Measurements from ENCODE around the gene STK11IP. TPM values are rescaled to one million over a fixed set of nuclear protein-coding genes. Genes with fewer than 3 reads are reported as not detected.

STK11IP gene
- total and polyA plus RNA-seq, 2 donors (not counting 1 experiment from before 2014, with no cell fraction given) = 46.8 to 55.6 TPM

DNA sequence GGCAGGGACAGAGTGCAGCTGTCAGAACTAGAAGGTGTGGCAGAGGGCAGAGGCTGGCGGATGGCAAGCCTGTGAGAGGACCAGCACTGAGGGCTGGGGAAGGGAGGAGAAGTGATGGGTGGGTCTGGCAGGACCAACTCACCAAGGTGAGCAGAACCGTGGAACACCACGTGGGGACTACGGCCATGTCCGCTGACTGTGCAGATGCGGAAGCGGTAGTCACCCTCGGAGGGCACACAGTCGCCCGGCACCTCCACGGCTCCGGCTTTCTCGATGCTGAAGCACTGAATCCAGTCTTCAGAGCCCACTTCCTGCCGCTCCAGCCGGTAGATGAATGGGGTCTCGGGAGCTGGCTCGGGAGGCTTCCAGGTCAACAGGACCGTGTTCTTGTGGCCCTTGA is 30.5 kb upstream of the STK11IP start:
- Histone ChIP-seq H3K79me2 (ENCODE audit: control insufficient read depth, insufficient read depth, low read length) (no peaks in the 10 kb centered on the region), H2AFZ (ENCODE audit: insufficient read depth, low read depth, low read length, poor library complexity, severe bottlenecking) (no peak overlapping the region), H3K27ac (ENCODE audit: low read length in 2 of 2) (no peak overlapping the region), H3K4me1 (ENCODE audit: control insufficient read depth in 2 of 2, insufficient read depth in 2 of 2, low read length in 2 of 2) (peaks cover 4 to 12% of the 10 kb centered on the region in 2 donors), H4K20me1 (ENCODE audit: control insufficient read depth, insufficient read depth, low read length, poor library complexity, severe bottlenecking) (no peaks in the 10 kb centered on the region), H3K4me3 (ENCODE audit: control extremely low read depth in 1 of 5, extremely low read depth in 1 of 5, insufficient read depth in 1 of 5, low read depth in 2 of 5, low read length in 4 of 5) (no peak overlapping the region), H3K9me3 (ENCODE audit: control extremely low read depth in 1 of 3, control insufficient read depth in 2 of 3, insufficient read depth in 1 of 3, low read length in 2 of 3) (peaks cover 0 to 4% (median 0%) of the 10 kb centered on the region in 3 donors), H3K9ac (ENCODE audit: low read length) (no peak overlapping the region), H3K4me2 (replicated peaks; ENCODE audit: low read depth, low read length, poor library complexity, severe bottlenecking) (no peak overlapping the region), H3K27me3 (replicated peaks in 1 of 4; ENCODE audit: control extremely low read depth in 1 of 4, control insufficient read depth in 3 of 4, insufficient read depth in 4 of 4, low read length in 3 of 4) (peaks cover 0 to 25% (median 9%) of the 10 kb centered on the region in 4 experiments), H3K36me3 (replicated peaks in 1 of 2; ENCODE audit: control extremely low read depth in 1 of 2, control insufficient read depth in 1 of 2, extremely low read depth in 1 of 2, insufficient read depth in 2 of 2, low read length in 1 of 2) (no peaks in the 10 kb centered on the region)
- no peak overlapping the region for H3K27ac Mint-ChIP-seq
- ChIA-PET POLR2A (no interaction called here), CTCF (no interaction called here)
- ATAC-seq (ENCODE audit: low read depth) = no peak
- peaks cover 6% of the 10 kb centered on the region for H3K4me1 Mint-ChIP-seq
- DNase-seq = no peak
- WGBS (ENCODE audit: insufficient coverage) = 98% methylated on average over 18 of the region's 18 CpGs
- peaks cover 51% of the 10 kb centered on the region for H3K27me3 Mint-ChIP-seq
- TF ChIP-seq, protein P1, sequence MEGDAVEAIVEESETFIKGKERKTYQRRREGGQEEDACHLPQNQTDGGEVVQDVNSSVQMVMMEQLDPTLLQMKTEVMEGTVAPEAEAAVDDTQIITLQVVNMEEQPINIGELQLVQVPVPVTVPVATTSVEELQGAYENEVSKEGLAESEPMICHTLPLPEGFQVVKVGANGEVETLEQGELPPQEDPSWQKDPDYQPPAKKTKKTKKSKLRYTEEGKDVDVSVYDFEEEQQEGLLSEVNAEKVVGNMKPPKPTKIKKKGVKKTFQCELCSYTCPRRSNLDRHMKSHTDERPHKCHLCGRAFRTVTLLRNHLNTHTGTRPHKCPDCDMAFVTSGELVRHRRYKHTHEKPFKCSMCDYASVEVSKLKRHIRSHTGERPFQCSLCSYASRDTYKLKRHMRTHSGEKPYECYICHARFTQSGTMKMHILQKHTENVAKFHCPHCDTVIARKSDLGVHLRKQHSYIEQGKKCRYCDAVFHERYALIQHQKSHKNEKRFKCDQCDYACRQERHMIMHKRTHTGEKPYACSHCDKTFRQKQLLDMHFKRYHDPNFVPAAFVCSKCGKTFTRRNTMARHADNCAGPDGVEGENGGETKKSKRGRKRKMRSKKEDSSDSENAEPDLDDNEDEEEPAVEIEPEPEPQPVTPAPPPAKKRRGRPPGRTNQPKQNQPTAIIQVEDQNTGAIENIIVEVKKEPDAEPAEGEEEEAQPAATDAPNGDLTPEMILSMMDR (IDR thresholded peaks at IDR 0.05) = no peak
- TF ChIP-seq EZH2 (IDR thresholded peaks at IDR 0.05; ENCODE audit: borderline replicate concordance, insufficient read depth, low read depth, low read length, poor library complexity, severe bottlenecking) = no peak
- intact Hi-C loops (cut with micrococcal nuclease) = no loop called here
- H3K9me3 Mint-ChIP-seq (ENCODE audit: insufficient read depth) = no peaks in the 10 kb centered on the region
- H3K4me3 Mint-ChIP-seq = no peak overlapping the region

DNA sequence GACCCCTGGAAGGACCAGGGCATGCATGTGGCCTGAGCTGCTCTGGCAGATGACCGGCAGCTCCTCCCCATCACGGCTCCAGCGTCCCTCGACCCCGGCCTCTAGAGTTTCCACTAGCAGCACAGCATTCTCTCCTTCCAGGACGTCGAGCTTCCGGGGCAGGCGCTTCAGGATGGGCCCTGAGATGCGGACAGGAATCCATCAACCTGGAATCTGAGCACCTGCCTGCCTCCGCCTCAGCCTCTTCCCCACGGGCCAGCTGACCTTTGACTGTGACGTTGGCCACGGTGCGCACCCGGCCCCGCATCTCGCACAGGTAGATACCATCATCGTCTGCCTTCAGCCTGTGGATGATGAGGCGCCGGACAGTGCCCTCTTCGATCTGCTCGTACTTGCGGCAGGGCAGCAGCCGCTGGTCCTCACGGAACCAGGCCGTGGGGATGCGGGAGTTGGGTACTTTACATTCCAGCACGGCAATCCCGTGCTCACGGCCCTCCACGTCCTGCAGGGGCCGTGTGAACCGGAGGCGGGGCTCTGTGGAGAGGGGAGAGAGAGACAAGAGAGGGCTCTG is 29.8 kb upstream of the STK11IP start:
- Histone ChIP-seq H3K9me3 (ENCODE audit: control extremely low read depth in 1 of 3, control insufficient read depth in 2 of 3, insufficient read depth in 1 of 3, low read length in 2 of 3) (peaks cover 0 to 4% (median 0%) of the 10 kb centered on the region in 3 donors), H3K9ac (ENCODE audit: low read length) (no peak overlapping the region), H3K27ac (ENCODE audit: low read length in 2 of 2) (no peak overlapping the region), H3K4me2 (replicated peaks; ENCODE audit: low read depth, low read length, poor library complexity, severe bottlenecking) (no peak overlapping the region), H3K36me3 (replicated peaks in 1 of 2; ENCODE audit: control extremely low read depth in 1 of 2, control insufficient read depth in 1 of 2, extremely low read depth in 1 of 2, insufficient read depth in 2 of 2, low read length in 1 of 2) (no peaks in the 10 kb centered on the region), H3K79me2 (ENCODE audit: control insufficient read depth, insufficient read depth, low read length) (no peaks in the 10 kb centered on the region), H2AFZ (ENCODE audit: insufficient read depth, low read depth, low read length, poor library complexity, severe bottlenecking) (no peak overlapping the region), H3K4me1 (ENCODE audit: control insufficient read depth in 2 of 2, insufficient read depth in 2 of 2, low read length in 2 of 2) (peaks cover 4 to 12% of the 10 kb centered on the region in 2 donors), H3K4me3 (ENCODE audit: control extremely low read depth in 1 of 5, extremely low read depth in 1 of 5, insufficient read depth in 1 of 5, low read depth in 2 of 5, low read length in 4 of 5) (no peak overlapping the region), H4K20me1 (ENCODE audit: control insufficient read depth, insufficient read depth, low read length, poor library complexity, severe bottlenecking) (no peaks in the 10 kb centered on the region), H3K27me3 (replicated peaks in 1 of 4; ENCODE audit: control extremely low read depth in 1 of 4, control insufficient read depth in 3 of 4, insufficient read depth in 4 of 4, low read length in 3 of 4) (peaks cover 0 to 31% (median 17%) of the 10 kb centered on the region in 4 experiments)
- no peak overlapping the region for H3K27ac Mint-ChIP-seq
- POLR2A ChIA-PET = no interaction called here
- DNase-seq (no peak), ATAC-seq (ENCODE audit: low read depth) (no peak)
- no peak overlapping the region for H3K4me3 Mint-ChIP-seq
- no peak for TF ChIP-seq EZH2 (IDR thresholded peaks at IDR 0.05; ENCODE audit: borderline replicate concordance, insufficient read depth, low read depth, low read length, poor library complexity, severe bottlenecking)
- CTCF ChIA-PET = no interaction called here
- intact Hi-C loops (cut with micrococcal nuclease) = no loop called here
- 97% methylated on average over 31 of the region's 35 CpGs for WGBS (ENCODE audit: insufficient coverage)
- peaks cover 6% of the 10 kb centered on the region for H3K4me1 Mint-ChIP-seq
- H3K27me3 Mint-ChIP-seq = peaks cover 53% of the 10 kb centered on the region
- no peaks in the 10 kb centered on the region for H3K9me3 Mint-ChIP-seq (ENCODE audit: insufficient read depth)
